ENCODE measurements around the gene SLC25A51.

The SLC25A51 gene

DNA sequence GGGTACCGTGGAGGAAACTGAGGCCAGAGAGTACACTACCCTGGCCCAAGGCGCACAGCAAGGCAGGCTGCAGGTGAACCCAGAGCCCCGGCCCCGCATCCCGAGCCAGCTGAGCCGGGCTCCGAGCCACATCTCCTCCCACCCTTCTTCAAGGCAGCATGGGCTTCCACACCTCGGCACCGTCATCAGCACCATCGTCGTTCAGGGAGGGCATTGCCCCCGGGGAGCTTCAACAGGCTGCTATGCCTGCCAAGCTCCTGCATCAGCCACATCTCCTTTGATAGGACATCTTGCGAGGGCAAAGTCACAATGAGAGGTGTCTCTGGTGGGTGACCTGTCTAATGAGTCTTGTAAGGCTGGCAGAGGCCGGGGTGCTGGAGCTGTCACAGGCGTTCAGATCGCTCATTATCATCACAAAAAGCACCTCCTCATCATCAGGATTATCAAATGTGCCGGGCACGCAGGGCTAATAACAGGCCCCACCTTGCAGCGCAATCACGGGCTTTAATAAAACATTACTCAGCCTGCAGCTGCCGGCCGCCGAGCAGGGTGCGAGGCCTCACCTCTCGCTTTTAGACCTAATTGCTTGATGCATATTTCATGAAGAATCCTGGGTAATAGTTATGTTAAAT is 20.0 kb upstream of the SLC25A51 start:
- no peak overlapping the region for H3K4me3 ChIP-seq (ENCODE audit: low read length)
- TF ChIP-seq, protein P1, sequence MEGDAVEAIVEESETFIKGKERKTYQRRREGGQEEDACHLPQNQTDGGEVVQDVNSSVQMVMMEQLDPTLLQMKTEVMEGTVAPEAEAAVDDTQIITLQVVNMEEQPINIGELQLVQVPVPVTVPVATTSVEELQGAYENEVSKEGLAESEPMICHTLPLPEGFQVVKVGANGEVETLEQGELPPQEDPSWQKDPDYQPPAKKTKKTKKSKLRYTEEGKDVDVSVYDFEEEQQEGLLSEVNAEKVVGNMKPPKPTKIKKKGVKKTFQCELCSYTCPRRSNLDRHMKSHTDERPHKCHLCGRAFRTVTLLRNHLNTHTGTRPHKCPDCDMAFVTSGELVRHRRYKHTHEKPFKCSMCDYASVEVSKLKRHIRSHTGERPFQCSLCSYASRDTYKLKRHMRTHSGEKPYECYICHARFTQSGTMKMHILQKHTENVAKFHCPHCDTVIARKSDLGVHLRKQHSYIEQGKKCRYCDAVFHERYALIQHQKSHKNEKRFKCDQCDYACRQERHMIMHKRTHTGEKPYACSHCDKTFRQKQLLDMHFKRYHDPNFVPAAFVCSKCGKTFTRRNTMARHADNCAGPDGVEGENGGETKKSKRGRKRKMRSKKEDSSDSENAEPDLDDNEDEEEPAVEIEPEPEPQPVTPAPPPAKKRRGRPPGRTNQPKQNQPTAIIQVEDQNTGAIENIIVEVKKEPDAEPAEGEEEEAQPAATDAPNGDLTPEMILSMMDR (conservative IDR thresholded peaks at IDR 0.05; ENCODE audit: low read length): no peak
- DNase-seq (ENCODE audit: low read depth): no peak

DNA sequence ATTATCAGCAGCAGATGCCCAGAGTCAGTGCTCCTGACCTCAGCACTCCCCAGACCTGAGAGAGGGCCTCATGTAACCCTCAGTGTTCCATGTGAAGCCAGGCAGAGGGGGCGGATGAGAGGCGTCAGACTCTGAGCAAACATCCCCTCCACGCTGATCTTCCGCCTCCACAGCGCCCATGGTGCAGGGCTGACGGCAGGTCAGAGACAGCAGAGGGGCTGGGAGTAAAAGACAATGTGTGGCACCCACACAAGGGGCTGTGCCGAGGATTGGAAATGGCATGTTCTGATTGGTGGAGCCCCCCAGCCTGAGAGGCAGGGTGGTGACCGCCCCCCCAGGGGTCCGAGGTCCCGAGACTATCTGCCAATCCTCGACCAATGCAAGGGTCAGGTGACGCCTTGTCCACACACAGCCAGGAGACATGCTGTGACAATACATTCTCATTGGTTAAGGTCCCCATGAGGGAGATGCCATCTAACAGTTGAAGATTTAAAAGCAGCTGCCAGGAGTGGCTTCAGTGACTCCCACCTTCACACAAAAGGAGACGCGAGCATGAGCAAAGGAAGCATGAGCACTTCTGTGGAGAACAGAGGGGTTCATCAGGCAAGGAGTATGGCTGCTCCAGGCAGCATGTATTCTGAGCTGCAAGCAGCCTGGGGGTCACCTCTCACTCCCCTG is 19.3 kb upstream of the SLC25A51 start:
- TF ChIP-seq, protein P1 (conservative IDR thresholded peaks at IDR 0.05; ENCODE audit: low read length): no peak

DNA sequence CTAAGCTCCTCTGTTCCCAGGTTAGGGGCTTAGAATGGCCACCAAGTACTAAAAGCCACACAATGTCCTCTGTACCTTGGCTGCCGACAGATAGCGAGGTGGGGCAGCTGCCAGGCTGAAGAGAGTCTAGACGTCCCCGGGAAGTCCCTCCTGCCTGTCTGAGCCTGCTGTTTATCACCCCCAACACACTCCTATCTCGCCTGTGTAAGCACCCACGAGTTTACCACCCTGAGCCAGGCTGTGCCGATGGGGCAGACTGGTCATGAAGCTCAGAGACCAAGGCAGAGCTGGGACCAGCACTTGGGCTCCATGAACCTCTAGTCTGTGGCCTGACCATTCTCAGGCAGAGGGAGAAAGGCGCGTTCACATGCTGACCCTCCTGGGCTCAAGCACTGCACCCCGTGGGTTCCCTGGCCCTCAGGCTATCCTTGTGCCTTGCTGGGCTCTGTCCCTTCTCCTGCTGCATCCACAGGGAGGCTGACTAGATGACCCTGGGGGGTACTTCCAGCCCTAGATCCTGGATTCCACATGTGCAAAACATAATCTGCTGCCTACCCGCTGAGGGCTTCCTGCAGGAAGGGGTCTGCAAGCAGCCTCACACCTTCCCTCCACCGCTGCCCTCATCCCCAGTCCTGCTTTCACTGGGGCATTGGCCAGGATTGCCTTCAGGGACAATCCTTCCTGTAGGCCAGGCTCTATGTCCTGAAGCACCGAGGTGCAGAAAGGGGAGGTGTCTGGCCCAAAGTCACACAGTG is 18.6 kb upstream of the SLC25A51 start:
- DNase-seq (ENCODE audit: low read depth): no peak
- TF ChIP-seq, protein P1 (conservative IDR thresholded peaks at IDR 0.05; ENCODE audit: low read length): no peak
- no peak overlapping the region for H3K4me3 ChIP-seq (ENCODE audit: low read length)

More for the DNA sequence above, 19.3 kb upstream of the SLC25A51 start:
- no peak for DNase-seq (ENCODE audit: low read depth)
- H3K4me3 ChIP-seq (ENCODE audit: low read length): no peak overlapping the region

DNA sequence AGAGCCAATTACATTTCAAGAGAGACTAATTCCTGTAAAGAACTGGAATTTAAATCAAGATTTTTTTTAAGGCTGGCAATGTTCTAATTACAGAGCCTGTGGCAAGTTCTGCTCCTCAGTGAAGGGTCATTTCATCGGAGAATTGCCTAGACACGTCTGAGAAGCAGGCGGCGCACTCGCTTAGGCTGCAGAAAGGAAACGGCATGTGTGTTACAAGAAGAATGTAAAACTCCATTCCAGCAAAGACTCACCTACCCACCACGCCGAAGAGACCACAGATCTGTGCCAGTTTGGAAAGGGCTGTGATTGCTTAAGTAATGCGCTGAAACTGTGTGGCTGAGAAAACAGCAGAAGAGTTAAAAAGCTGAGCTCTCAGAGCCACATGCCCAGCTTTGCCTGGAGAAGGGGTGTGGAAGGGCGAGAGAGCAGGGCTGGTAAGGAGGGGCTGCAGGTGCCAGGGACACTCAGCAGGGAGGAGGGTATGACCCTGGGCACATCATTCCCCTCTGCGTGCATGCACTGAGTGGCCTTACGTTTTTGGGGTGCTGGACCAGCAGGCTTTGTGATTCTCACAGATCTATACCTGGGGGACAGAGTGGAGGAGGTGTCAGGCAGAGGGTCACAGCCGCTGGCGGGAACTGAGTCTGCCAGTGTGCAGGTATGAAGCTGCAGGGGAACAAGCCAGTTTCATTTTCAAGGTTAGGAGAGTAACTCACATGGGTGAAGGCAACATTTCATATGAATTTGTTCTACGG is 17.8 kb upstream of the SLC25A51 start:
- DNase-seq (ENCODE audit: low read depth): no peak
- H3K4me3 ChIP-seq (ENCODE audit: low read length): no peak overlapping the region
- TF ChIP-seq, protein P1 (conservative IDR thresholded peaks at IDR 0.05; ENCODE audit: low read length): no peak

DNA sequence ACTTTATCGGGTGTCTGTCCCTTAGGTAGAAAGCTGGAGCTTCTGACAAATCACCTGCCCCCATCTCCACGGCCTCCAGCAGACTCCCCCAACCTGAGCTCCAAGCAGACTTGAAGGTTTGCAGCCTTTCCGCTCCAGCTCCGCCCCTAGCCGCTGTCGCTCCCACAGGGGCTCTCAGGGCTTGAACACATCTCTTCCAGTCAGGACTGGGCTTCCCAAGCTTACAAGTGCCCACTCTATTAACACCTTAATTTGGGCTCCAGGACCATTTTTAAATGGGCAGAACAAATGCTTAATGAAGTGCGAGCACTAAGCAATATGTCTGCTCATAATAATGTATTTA is 17.2 kb upstream of the SLC25A51 start:
- DNase-seq (ENCODE audit: low read depth): no peak
- TF ChIP-seq, protein P1 (conservative IDR thresholded peaks at IDR 0.05; ENCODE audit: low read length): no peak

DNA sequence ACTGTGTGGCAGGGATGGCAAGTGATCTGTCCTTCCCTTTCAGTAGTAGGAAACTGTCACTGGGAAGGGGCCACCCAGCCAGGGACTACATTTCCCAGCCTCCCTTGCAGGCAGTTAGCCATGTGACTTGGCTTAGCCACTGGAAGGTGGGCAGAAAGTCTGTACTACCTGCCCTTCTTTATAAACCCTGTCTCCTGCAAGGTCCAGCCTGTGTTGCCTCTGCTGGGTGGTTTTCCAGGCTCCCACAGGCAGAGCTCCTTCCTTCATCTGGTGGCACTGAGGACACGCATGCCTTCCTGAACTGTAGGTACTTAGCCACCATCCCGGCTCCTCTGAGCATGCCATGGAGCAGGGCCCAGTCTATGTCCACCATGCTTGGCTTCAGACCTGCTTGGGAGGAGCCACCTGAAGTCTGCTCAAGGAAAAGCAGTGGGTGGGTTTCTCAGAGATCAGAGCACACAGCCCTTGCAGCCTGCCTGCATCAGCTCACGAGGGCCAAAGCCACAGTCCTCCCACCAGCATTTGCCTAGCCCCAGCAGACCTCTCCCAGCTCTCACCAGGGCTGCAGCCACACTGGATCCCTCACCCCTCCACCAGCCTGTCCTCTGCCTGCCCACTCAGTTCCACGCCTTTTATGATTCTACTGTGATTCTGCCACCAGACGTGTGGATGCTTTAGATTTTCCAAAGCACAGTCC is 16.7 kb upstream of the SLC25A51 start:
- no peak for DNase-seq (ENCODE audit: low read depth)

More for the DNA sequence above, 17.2 kb upstream of the SLC25A51 start:
- H3K4me3 ChIP-seq (ENCODE audit: low read length): no peak overlapping the region

More for the DNA sequence above, 16.7 kb upstream of the SLC25A51 start:
- TF ChIP-seq, protein P1 (conservative IDR thresholded peaks at IDR 0.05; ENCODE audit: low read length): no peak
- H3K4me3 ChIP-seq (ENCODE audit: low read length): no peak overlapping the region

All from AG10803 (cell line).